Stomach smooth muscle (tissue), 2 donors: ENCODE measurements around the gene RBM47.

Source experiments
- H3K27ac ChIP-seq: one replicate; pipeline ENCODE4 v1.7.0; 2013; ENCODE audit warnings: mild to moderate bottlenecking, low read length, inconsistent platforms
- H3K27me3 ChIP-seq, 2 donors: one replicate each; pipeline ENCODE4 v1.7.0; 2013; ENCODE audit warnings: low read length in 2 of 2; ENCODE audit not compliant: insufficient read depth in 2 of 2, control insufficient read depth in 1 of 2
- H3K36me3 ChIP-seq, 2 donors: one replicate each; pipeline ENCODE4 v1.7.0; 2013; ENCODE audit warnings: low read length in 2 of 2; ENCODE audit not compliant: control insufficient read depth in 2 of 2, insufficient read depth in 2 of 2
- H3K4me1 ChIP-seq: one replicate; pipeline ENCODE4 v1.7.0; 2013; ENCODE audit warnings: low read length; ENCODE audit not compliant: control insufficient read depth, insufficient read depth
- H3K4me3 ChIP-seq, 2 donors: one replicate each; pipeline ENCODE4 v1.7.0; 2013; ENCODE audit warnings: low read length in 2 of 2
- H3K9ac ChIP-seq, 2 donors: one replicate each; pipeline ENCODE4 v1.7.0; 2013; ENCODE audit warnings: low read length in 2 of 2, mild to moderate bottlenecking in 1 of 2
- H3K9me3 ChIP-seq, 2 donors: one replicate each; pipeline ENCODE4 v1.7.0; 2013; ENCODE audit warnings: low read length in 2 of 2; ENCODE audit not compliant: control insufficient read depth in 2 of 2
- donor health status: healthy.
- donor health status: Pancreatic carcinoma.

Gene RBM47

GRCh38 chr4:40489961-40490360, 139.7 kb downstream of the RBM47 start:
- Histone ChIP-seq H3K9ac (no peak overlapping the region), H3K4me3 (no peak overlapping the region), H3K4me1 (no peaks in the 10 kb centered on the region), H3K36me3 (no peaks in the 10 kb centered on the region), H3K27me3 (no peaks in the 10 kb centered on the region), H3K9me3 (no peaks in the 10 kb centered on the region), H3K27ac (no peak overlapping the region)

GRCh38 chr4:40486534-40486933, 143.1 kb downstream of the RBM47 start:
- H3K36me3 ChIP-seq: no peaks in the 10 kb centered on the region
- no peaks in the 10 kb centered on the region for H3K9me3 ChIP-seq
- H3K27me3 ChIP-seq: no peaks in the 10 kb centered on the region
- no peaks in the 10 kb centered on the region for H3K4me1 ChIP-seq
- no peak overlapping the region for H3K9ac ChIP-seq
- no peak overlapping the region for H3K4me3 ChIP-seq
- H3K27ac ChIP-seq: no peak overlapping the region

- no peaks in the 10 kb centered on the region for H3K4me1 ChIP-seq
Observed at GRCh38 chr4:40484346-40485090, 145.1 kb downstream of the RBM47 start.

GRCh38 chr4:40482985-40483647, 146.5 kb downstream of the RBM47 start:
- H3K9ac ChIP-seq: no peak overlapping the region
- H3K4me1 ChIP-seq: no peaks in the 10 kb centered on the region
- H3K9me3 ChIP-seq: no peaks in the 10 kb centered on the region
- no peak overlapping the region for H3K4me3 ChIP-seq
- no peak overlapping the region for H3K27ac ChIP-seq
- H3K36me3 ChIP-seq: no peaks in the 10 kb centered on the region
- H3K27me3 ChIP-seq: no peaks in the 10 kb centered on the region

More at GRCh38 chr4:40484346-40485090, 145.1 kb downstream of the RBM47 start:
- Histone ChIP-seq H3K27ac (no peak overlapping the region), H3K4me3 (no peak overlapping the region), H3K9me3 (no peaks in the 10 kb centered on the region), H3K9ac (no peak overlapping the region), H3K27me3 (no peaks in the 10 kb centered on the region), H3K36me3 (no peaks in the 10 kb centered on the region)

- no peak overlapping the region for H3K9ac ChIP-seq
- H3K36me3 ChIP-seq: no peaks in the 10 kb centered on the region
- no peaks in the 10 kb centered on the region for H3K27me3 ChIP-seq
- H3K4me3 ChIP-seq: no peak overlapping the region
- no peaks in the 10 kb centered on the region for H3K9me3 ChIP-seq
- H3K27ac ChIP-seq: no peak overlapping the region
- H3K4me1 ChIP-seq: no peaks in the 10 kb centered on the region
Observed at GRCh38 chr4:40481977-40482376, 147.7 kb downstream of the RBM47 start.

GRCh38 chr4:40480291-40480690, 149.4 kb downstream of the RBM47 start:
- Histone ChIP-seq H3K9ac (no peak overlapping the region), H3K27me3 (no peaks in the 10 kb centered on the region), H3K9me3 (no peaks in the 10 kb centered on the region), H3K27ac (no peak overlapping the region), H3K36me3 (no peaks in the 10 kb centered on the region), H3K4me1 (no peaks in the 10 kb centered on the region), H3K4me3 (no peak overlapping the region)

- Histone ChIP-seq H3K27me3 (no peaks in the 10 kb centered on the region), H3K9me3 (no peaks in the 10 kb centered on the region), H3K36me3 (no peaks in the 10 kb centered on the region), H3K4me1 (no peaks in the 10 kb centered on the region), H3K27ac (no peak overlapping the region), H3K4me3 (no peak overlapping the region), H3K9ac (no peak overlapping the region)
Observed at GRCh38 chr4:40479378-40479777, 150.3 kb downstream of the RBM47 start.

- Histone ChIP-seq H3K9ac (no peak overlapping the region), H3K36me3 (no peaks in the 10 kb centered on the region), H3K27me3 (no peaks in the 10 kb centered on the region), H3K4me1 (no peaks in the 10 kb centered on the region), H3K9me3 (no peaks in the 10 kb centered on the region), H3K4me3 (no peak overlapping the region), H3K27ac (no peak overlapping the region)
Observed at GRCh38 chr4:40475609-40476008, 154.1 kb downstream of the RBM47 start.

- Histone ChIP-seq H3K4me1 (no peaks in the 10 kb centered on the region), H3K27me3 (no peaks in the 10 kb centered on the region), H3K4me3 (no peak overlapping the region), H3K9ac (no peak overlapping the region), H3K36me3 (no peaks in the 10 kb centered on the region), H3K27ac (no peak overlapping the region), H3K9me3 (no peaks in the 10 kb centered on the region)
Observed at GRCh38 chr4:40473578-40474388, 155.9 kb downstream of the RBM47 start.

- Histone ChIP-seq H3K4me3 (no peak overlapping the region), H3K4me1 (no peaks in the 10 kb centered on the region), H3K9ac (no peak overlapping the region), H3K36me3 (no peaks in the 10 kb centered on the region), H3K9me3 (no peaks in the 10 kb centered on the region), H3K27me3 (no peaks in the 10 kb centered on the region), H3K27ac (no peak overlapping the region)
Observed at GRCh38 chr4:40471923-40472322, 157.7 kb downstream of the RBM47 start.
